Measurements from ENCODE around the gene ZNF76. TPM values are rescaled to one million over a fixed set of nuclear protein-coding genes. Genes with fewer than 3 reads are reported as not detected.
A peak's percentile ranks its signal among the peaks of the same experiment; 100 is the strongest.

Gene ZNF76
- total and polyA plus RNA-seq, 9 of the 15 experiments (the other 6 are each of a cell fraction or from before 2014, with no cell fraction given) = 1.2 to 17.8 (median 10.7) TPM

GRCh38 chr6:35342258-35343091, 82.9 kb downstream of the ZNF76 start, which contains the start of gene PPARD (continued):
- TF ChIP-seq DLX4 (CRISPR knock-in tag; IDR thresholded peaks at IDR 0.05) (no peak), NELFE (IDR thresholded peaks at IDR 0.05; ENCODE audit: insufficient read depth, insufficient read length) (no peak), ETS1 (conservative IDR thresholded peaks at IDR 0.05; ENCODE audit: control insufficient read depth, low read depth, low read length) (no peak), MAZ (CRISPR knock-in tag; conservative IDR thresholded peaks at IDR 0.05 in 1 of 2, IDR thresholded peaks at IDR 0.05 in 1 of 2) (peak; percentile 90 to 95), ILK (tag; IDR thresholded peaks at IDR 0.05; ENCODE audit: borderline replicate concordance, low read depth) (no peak), THAP7 (CRISPR knock-in tag; IDR thresholded peaks at IDR 0.05) (no peak), SMAD3 (CRISPR knock-in tag; conservative IDR thresholded peaks at IDR 0.05) (no peak), FOXA1 (IDR thresholded peaks at IDR 0.05; ENCODE audit: borderline replicate concordance) (no peak), HIVEP1 (CRISPR knock-in tag; IDR thresholded peaks at IDR 0.05) (no peak), ZNF444 (CRISPR knock-in tag; IDR thresholded peaks at IDR 0.05) (no peak), NCOA1 (IDR thresholded peaks at IDR 0.05; ENCODE audit: low read depth) (no peak), ZKSCAN1 (IDR thresholded peaks at IDR 0.05; ENCODE audit: low read depth, low read length) (0 out of 2 replicates have a peak, but pooled peaks have one; percentile 36), MIER1 (IDR thresholded peaks at IDR 0.05; ENCODE audit: low read depth) (no peak), ZNF165 (CRISPR knock-in tag; IDR thresholded peaks at IDR 0.05; ENCODE audit: borderline replicate concordance) (no peak), TSC22D4 (tag; IDR thresholded peaks at IDR 0.05) (no peak), ATF1 (CRISPR knock-in tag; IDR thresholded peaks at IDR 0.05) (no peak), ATF1 (tag; IDR thresholded peaks at IDR 0.05) (peak; percentile 96), CREBBP (IDR thresholded peaks at IDR 0.05; ENCODE audit: low read depth, low read length) (no peak), ZNF232 (CRISPR knock-in tag; IDR thresholded peaks at IDR 0.05) (no peak), NFRKB (IDR thresholded peaks at IDR 0.05; ENCODE audit: low read depth) (no peak), ESRRA (IDR thresholded peaks at IDR 0.05; ENCODE audit: borderline replicate concordance, low read depth) (peak; percentile 67; the same call in 1 of the 2 replicates), KAT2B (IDR thresholded peaks at IDR 0.05; ENCODE audit: low read depth, low read length) (no peak), SNIP1 (IDR thresholded peaks at IDR 0.05; ENCODE audit: low read depth) (no peak), E2F5 (CRISPR knock-in tag; IDR thresholded peaks at IDR 0.05) (0 out of 2 replicates have a peak, but pooled peaks have one; percentile 16), ZNF512 (tag; IDR thresholded peaks at IDR 0.05) (no peak)

Measured in K562 (cell line).